ENCODE data around the gene SRGAP3.

SRGAP3 gene

DNA sequence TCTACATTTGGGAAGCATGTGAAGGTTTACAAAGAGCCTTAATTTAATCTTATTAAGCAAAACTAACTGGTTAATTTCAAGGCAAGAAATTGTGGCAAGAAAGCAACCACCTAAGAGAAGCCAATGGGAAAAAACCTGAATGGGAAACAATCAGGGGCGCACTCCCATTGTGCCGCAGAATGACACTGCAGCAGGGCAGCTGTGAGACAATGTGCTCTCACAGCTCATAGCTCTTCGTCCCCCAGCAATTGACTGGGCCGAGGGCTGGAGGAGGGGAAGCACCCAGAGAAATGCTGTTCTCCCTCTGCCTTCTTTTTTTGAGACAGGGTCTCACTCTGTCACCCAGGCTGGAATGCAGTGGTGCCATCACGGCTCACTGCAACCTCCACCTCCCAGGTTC lies 192.9 kb downstream of the SRGAP3 start:
- DNase-seq (ENCODE audit: low spot score), result no peak
- TF ChIP-seq, protein P1, sequence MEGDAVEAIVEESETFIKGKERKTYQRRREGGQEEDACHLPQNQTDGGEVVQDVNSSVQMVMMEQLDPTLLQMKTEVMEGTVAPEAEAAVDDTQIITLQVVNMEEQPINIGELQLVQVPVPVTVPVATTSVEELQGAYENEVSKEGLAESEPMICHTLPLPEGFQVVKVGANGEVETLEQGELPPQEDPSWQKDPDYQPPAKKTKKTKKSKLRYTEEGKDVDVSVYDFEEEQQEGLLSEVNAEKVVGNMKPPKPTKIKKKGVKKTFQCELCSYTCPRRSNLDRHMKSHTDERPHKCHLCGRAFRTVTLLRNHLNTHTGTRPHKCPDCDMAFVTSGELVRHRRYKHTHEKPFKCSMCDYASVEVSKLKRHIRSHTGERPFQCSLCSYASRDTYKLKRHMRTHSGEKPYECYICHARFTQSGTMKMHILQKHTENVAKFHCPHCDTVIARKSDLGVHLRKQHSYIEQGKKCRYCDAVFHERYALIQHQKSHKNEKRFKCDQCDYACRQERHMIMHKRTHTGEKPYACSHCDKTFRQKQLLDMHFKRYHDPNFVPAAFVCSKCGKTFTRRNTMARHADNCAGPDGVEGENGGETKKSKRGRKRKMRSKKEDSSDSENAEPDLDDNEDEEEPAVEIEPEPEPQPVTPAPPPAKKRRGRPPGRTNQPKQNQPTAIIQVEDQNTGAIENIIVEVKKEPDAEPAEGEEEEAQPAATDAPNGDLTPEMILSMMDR (IDR thresholded peaks at IDR 0.05; ENCODE audit: borderline replicate concordance, control extremely low read depth, extremely low read depth, insufficient read depth, missing control alignments), result no peak
- in situ Hi-C loops (cut with MboI; ENCODE audit: low sequenced_read_pairs, unreplicated experiment), result no loop called here

DNA sequence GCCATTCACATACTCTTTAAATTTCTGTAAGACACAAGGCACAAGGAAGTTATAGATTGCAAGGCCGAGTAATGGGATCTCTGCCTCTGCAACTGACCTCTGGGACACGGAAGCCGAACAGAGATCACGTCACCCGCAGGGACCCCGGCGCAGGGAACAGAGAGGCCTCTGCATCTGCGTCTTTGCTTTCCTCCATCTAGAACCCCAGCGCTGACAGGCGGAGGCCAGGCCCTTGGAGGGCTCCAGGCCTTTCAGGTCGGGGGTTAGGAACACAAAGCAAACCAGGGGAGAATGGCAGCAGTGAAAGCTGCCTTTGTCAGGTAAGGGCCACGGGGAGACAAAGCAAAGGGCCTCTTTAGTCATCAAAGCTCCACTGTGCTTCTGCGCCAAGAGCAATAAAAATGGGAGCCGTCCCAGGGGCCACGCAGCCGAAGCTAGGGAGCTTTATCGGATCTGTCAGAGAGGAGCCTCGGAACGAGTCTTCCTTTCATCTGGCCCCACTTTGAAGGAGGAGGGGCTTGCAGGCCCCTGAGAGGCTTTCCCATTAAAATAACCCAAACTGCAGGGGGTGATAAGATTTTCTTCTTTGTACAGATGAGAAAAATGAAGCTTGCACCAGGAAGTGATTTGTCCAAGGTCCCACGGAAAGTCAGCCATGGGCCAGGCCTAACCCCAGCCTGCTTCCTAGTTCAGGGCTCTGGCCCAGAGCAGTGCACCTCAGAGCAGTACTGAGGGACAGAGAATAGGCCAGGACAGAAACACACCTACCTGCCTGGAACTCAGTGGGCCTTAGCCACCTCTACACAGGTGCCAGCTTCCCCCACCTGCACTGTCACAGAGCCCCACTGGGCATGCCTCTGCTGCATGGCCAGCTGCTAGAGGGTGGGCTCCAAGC lies 201.7 kb downstream of the SRGAP3 start:
- no peak for DNase-seq (ENCODE audit: low spot score)
- in situ Hi-C loops (cut with MboI; ENCODE audit: low sequenced_read_pairs, unreplicated experiment), result no loop called here
- TF ChIP-seq, protein P1 (IDR thresholded peaks at IDR 0.05; ENCODE audit: borderline replicate concordance, control extremely low read depth, extremely low read depth, insufficient read depth, missing control alignments), result no peak

DNA sequence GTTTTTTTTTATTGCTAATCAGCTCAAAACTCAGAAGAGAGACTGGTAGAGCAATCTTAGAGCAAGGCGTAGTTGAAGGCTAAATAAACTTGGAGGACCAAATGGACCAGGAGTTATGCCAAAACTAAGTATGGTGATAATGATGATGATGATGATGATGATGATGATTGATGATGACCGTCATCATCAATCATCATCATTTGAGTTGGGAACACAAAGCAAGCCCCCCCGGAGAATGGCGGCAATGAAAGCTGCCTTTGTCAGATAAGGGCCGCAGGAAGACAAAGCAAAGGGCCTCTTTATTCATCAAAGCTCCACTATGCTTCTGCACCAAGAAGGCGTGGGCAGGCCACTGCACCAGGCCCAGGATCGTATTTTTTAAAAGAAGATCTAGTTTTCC lies 204.1 kb downstream of the SRGAP3 start:
- in situ Hi-C loops (cut with MboI; ENCODE audit: low sequenced_read_pairs, unreplicated experiment), result no loop called here
- DNase-seq (ENCODE audit: low spot score), result no peak
- TF ChIP-seq, protein P1 (IDR thresholded peaks at IDR 0.05; ENCODE audit: borderline replicate concordance, control extremely low read depth, extremely low read depth, insufficient read depth, missing control alignments), result no peak

DNA sequence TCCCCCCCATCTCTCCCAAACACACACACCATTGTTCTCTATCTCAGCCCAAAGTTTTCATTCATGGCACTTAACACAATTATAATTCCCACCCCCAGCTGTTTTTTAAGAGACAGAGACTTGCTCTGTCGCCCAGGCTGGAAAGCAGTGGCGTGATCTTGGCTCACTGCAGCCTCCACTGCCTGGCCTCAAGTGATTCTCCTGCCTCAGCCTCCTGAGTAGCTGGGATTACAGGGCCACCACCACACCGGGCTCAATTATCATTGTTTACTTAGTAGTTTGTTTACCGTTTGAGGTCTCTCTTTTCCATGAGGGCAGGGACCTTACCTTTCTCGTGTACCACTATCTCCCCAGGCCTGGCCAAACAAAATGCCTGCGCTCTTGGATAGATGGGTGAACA lies 206.4 kb downstream of the SRGAP3 start:
- TF ChIP-seq, protein P1 (IDR thresholded peaks at IDR 0.05; ENCODE audit: borderline replicate concordance, control extremely low read depth, extremely low read depth, insufficient read depth, missing control alignments), result no peak
- DNase-seq (ENCODE audit: low spot score), result no peak
- in situ Hi-C loops (cut with MboI; ENCODE audit: low sequenced_read_pairs, unreplicated experiment), result no loop called here

DNA sequence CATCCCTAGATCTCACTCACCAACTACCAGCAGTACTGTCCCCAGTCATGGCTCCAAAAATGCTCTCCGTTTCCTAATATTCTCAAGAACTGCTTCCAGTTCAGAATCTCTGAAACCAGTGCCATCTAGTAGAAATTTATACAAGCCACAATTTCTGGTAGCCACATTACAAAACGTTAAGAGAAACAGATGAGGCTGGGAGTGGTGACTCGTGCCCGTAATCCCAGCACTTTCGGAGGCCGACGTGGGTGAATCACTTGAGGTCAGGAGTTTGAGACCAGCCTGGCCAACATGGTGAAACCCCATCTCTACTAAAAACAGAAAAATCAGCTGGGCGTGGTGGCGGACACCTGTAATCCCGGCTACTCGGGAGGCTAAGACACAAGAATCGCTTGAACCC lies 207.8 kb downstream of the SRGAP3 start:
- in situ Hi-C loops (cut with MboI; ENCODE audit: low sequenced_read_pairs, unreplicated experiment), result no loop called here
- TF ChIP-seq, protein P1 (IDR thresholded peaks at IDR 0.05; ENCODE audit: borderline replicate concordance, control extremely low read depth, extremely low read depth, insufficient read depth, missing control alignments), result no peak
- no peak for DNase-seq (ENCODE audit: low spot score)

DNA sequence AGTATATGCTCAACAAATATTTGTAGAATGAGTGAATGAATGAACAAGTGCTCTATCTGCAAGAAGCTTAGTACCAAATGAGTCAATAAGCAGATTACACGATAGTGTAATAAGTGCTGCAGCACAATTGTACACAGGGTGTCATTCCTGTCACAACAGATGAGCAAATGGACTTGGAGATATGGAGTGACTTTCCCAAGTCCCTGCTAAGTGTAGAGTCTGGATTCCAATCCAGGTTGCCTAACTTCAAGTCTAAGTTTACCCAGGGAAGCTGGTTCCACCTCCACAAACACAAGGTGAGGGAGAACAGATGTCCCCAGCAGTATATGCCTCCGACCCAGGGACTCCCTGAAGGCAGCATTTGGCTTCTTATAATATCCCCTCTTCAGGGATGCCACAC lies 208.4 kb downstream of the SRGAP3 start:
- in situ Hi-C loops (cut with MboI; ENCODE audit: low sequenced_read_pairs, unreplicated experiment), result no loop called here
- TF ChIP-seq, protein P1 (IDR thresholded peaks at IDR 0.05; ENCODE audit: borderline replicate concordance, control extremely low read depth, extremely low read depth, insufficient read depth, missing control alignments), result no peak
- DNase-seq (ENCODE audit: low spot score), result no peak

Data from GM13976 (cell line).